Left ventricle myocardium inferior (tissue), 1 donor: ENCODE data around the gene ZBTB9. TPM values are rescaled to one million over a fixed set of nuclear protein-coding genes. Genes with fewer than 3 reads are reported as not detected.

Experiments used
- DNase-seq: peaks from one replicate; pipeline ENCODE4 v3.0.0-alpha.2; 2020
- H3K27ac ChIP-seq: fragments of 200-600 bp; replicated peaks from 2 replicates; pipeline ENCODE4 v1.8.0; 2021
- H3K27me3 ChIP-seq: fragments of 200-600 bp; 2 replicates; pipeline ENCODE4 v1.8.0; 2021; ENCODE audit warnings: low read depth
- H3K36me3 ChIP-seq: fragments of 200-600 bp; 2 replicates; pipeline ENCODE4 v1.8.0; 2021
- H3K4me1 ChIP-seq: fragments of 200-600 bp; 2 replicates; pipeline ENCODE4 v1.8.0; 2021
- H3K4me3 ChIP-seq: fragments of 200-600 bp; 2 replicates; pipeline ENCODE4 v1.8.0; 2021; ENCODE audit warnings: mild to moderate bottlenecking, moderate library complexity
- H3K9me3 ChIP-seq: fragments of 200-600 bp; replicated peaks from 2 replicates; pipeline ENCODE4 v1.8.0; 2021
- intact Hi-C: fragments of 100-400 bp; cut with micrococcal nuclease; formaldehyde crosslinking; loops from one replicate; pipeline ENCODE4 v1.11.0; 2022
- total RNA-seq: library from RNA; stranded (reverse); fragmentation: NEBNext Ultra II Directional; extraction: Animal tissue kit (Norgen Biotek cat#: 25700); gene quantifications from one replicate; pipeline ENCODE4 v1.2.1, GENCODE V29; 2021
- TF ChIP-seq, protein P1 (sequence below): fragments of 200-600 bp; IDR thresholded peaks from 2 replicates; pipeline ENCODE4 v1.8.0; 2021; ENCODE audit warnings: antibody characterized with exemption, mild to moderate bottlenecking, borderline replicate concordance
- donor health status: DM: no; HTN: yes; CAD: no; lungs with severe emphysema.

ZBTB9 gene
- total RNA-seq, 1 donor from 2014 or later = 4.9 TPM

DNA sequence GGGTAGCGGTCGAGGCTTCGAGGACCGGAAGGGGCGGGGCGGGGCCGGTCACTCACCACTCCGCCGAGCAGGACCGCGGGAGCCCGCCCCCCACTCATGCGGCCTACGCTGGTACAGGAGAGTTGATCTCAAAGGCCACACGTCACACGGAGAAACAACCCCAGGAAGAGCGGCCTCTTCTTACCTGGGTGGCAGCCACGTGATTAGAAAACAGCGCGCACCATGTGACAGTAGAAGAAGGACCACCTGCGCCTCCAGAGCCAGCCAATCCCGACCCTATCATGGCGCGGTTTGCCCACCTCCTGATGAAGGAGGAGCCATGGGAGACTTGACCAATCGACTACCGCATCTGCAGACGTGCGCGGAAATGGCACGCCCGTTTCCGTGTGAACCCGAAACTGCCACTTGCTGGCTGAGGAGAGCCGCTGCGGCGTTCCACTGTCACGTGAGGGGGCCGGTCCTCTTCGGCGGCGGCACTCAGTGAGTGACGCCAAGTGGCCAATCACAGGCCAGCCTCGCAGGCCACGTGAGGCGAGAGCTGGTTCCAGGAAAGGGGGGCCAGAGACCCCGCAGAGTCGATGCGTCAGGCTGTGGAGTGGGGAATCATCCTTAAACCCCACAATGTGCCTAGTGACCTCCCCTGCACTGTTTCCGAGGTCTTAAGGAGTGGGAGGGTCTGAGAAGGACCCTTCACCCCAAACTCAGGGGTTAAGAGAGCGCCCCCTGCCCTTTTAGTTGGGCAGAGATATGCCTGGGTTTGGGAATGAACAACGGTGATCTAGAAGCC lies 36.3 kb upstream of the ZBTB9 start, which contains the start of gene CUTA:
Gene CUTA (minus strand): TSS at position 205 of the 787 bp plus-strand sequence. CDS start 107 bp downstream, at position 98.
- peak; percentile 99 for DNase-seq
- intact Hi-C loops = no loop called here
- peaks cover 35% of the 10 kb centered on the region for H3K36me3 ChIP-seq
- TF ChIP-seq, protein P1, sequence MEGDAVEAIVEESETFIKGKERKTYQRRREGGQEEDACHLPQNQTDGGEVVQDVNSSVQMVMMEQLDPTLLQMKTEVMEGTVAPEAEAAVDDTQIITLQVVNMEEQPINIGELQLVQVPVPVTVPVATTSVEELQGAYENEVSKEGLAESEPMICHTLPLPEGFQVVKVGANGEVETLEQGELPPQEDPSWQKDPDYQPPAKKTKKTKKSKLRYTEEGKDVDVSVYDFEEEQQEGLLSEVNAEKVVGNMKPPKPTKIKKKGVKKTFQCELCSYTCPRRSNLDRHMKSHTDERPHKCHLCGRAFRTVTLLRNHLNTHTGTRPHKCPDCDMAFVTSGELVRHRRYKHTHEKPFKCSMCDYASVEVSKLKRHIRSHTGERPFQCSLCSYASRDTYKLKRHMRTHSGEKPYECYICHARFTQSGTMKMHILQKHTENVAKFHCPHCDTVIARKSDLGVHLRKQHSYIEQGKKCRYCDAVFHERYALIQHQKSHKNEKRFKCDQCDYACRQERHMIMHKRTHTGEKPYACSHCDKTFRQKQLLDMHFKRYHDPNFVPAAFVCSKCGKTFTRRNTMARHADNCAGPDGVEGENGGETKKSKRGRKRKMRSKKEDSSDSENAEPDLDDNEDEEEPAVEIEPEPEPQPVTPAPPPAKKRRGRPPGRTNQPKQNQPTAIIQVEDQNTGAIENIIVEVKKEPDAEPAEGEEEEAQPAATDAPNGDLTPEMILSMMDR = peak; percentile 51
- no peaks in the 10 kb centered on the region for H3K27me3 ChIP-seq
- peak within 1 kb of the TSS; percentile 86 for H3K4me3 ChIP-seq
- peak within 1 kb of the TSS; percentile 97 for H3K27ac ChIP-seq
- H3K9me3 ChIP-seq = no peaks in the 10 kb centered on the region
- peaks cover 59% of the 10 kb centered on the region for H3K4me1 ChIP-seq

DNA sequence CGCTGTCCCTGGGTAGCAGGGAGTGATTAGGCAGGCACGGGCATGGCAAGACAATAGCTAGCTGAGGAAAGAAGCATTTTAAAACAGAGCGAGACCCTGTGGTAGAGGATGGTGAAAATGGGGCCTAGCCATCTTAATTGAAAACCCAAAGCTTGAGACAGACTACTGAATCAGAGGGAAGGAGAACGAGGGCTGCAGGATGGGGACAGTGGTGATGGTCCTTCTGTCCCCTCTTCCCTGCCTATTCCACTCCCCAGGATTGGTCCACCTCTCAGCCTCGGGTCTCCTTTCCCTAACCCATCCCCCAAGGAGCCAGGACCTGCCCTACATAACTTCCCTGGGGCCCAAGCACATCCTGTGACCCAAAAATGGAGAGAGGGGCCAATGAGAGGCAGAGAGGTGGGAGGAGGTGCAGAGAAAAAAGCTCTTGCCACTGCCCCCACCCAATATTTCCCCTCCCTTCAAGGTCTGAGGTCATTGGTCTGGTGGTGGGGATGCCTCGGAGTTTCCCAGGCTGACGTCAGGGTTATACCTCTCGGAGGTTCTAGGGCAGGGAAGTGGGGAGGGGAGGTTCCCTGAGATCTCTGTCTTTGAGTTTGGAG lies 35.6 kb upstream of the ZBTB9 start:
- intact Hi-C loops = no loop called here

DNA sequence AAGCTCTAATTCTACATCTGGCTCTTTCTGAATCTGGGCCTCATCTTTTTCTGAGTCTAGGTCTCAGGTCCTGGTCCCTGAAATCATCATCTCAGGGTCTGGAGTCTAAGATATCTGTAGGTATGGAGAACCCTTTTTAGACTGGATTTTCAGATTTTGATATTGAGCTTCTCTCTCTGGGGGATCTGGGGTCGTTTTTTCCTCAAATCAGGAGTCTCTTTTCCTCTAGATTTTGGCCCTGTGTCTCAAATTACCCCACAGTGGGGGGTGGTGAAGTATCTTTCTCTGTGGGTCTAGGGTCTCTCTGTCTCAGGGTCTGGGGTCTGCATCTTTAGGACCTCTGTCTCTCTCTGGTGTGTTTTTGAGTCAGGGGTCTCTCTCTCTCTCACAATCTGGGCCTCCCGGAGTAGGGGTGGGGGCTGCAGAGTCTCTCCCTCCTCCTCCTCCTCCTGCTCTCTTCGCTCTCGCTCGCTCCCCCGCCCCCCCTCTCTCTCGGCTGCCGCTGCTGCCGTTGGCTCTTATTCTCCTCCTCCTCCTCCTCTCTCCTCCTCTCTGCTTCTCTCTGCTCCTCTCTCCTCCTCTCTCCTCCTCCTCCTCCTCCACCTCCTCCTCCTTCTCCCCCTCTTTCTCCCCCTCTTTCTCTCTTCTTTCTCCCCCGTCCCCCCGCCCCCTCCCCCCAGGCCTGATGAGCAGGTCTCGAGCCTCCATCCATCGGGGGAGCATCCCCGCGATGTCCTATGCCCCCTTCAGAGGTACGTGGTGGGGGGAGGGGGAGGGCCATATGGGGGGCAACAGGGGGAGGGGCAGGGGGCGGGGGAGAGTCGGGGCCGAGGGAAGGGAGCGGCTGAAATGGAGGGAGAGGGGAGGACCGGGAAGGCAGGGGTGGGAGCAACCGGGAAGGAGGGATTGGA lies 34.5 kb upstream of the ZBTB9 start, which contains the start of gene SYNGAP1:
Gene SYNGAP1 (plus strand): TSS at position 486 of the 911 bp plus-strand sequence. CDS start 200 bp downstream, at position 686.
- H3K9me3 ChIP-seq = no peaks in the 10 kb centered on the region
- peaks cover 18% of the 10 kb centered on the region for H3K36me3 ChIP-seq
- peak; percentile 74 for DNase-seq
- H3K27me3 ChIP-seq = no peaks in the 10 kb centered on the region
- H3K4me1 ChIP-seq = peaks cover 58% of the 10 kb centered on the region
- intact Hi-C loops = no loop called here
- TF ChIP-seq, protein P1 = no peak
- peak within 1 kb of the TSS; percentile 86 for H3K4me3 ChIP-seq
- H3K27ac ChIP-seq = peak within 1 kb of the TSS; percentile 97

More for the DNA sequence above, 35.6 kb upstream of the ZBTB9 start:
- Histone ChIP-seq H3K4me3 (peak overlapping the region; percentile 86), H3K27me3 (no peaks in the 10 kb centered on the region), H3K36me3 (peaks cover 28% of the 10 kb centered on the region), H3K4me1 (peaks cover 55% of the 10 kb centered on the region), H3K27ac (peak overlapping the region; percentile 97), H3K9me3 (no peaks in the 10 kb centered on the region)
- no peak for DNase-seq
- TF ChIP-seq, protein P1 = no peak

DNA sequence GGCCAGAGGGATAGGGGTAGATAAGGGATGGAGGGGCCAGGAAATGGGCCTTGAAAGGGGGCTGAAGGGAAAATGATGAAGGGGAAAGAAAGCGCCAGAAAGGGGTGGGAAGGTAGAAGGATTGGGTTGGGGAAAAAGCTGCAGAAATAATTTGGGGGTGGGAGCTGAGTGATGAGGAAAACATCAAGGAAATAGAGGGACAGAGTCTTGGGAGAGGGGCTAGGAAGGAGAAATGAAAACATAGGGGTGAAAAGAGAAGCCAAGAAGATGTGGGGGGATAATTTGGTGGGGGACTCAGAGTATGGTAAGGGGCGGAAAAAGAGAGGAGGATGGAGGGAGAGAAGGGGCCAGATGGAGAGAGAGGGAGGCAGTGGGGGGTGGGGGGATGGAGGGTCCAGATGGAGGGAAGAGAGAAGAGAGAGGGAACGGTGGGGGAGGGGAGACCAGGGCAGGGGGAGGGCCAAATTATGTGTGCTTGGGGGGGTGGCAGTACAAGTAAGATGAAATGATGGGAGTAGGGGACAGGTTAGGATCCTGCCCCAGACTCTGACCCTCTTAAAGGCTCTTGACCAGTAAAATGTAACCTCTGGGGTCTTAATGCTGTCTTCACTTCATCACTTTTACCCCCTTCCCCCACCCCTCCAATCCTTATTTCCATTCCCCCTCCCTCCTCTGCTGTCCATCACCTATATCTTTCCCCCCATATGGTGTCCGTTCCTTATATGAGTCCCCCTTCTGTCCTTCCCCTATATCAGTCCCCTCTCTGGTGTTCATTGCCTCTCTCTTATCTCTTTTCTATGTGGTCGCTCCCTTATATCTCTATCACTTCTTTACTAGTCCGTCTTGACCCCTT lies 33.7 kb upstream of the ZBTB9 start:
- Histone ChIP-seq H3K4me3 (peak overlapping the region; percentile 52), H3K36me3 (peaks cover 9% of the 10 kb centered on the region), H3K4me1 (peaks cover 58% of the 10 kb centered on the region), H3K27me3 (no peaks in the 10 kb centered on the region), H3K9me3 (no peaks in the 10 kb centered on the region), H3K27ac (peak overlapping the region; percentile 97)
- no peak for DNase-seq
- intact Hi-C loops = no loop called here
- TF ChIP-seq, protein P1 = no peak
